ENCODE measurements around the gene SLC25A21. TPM values are rescaled to one million over a fixed set of nuclear protein-coding genes. Genes with fewer than 3 reads are reported as not detected.

SLC25A21 gene
- total RNA-seq, 1 experiment from 2014 or later = 7.1 TPM

DNA sequence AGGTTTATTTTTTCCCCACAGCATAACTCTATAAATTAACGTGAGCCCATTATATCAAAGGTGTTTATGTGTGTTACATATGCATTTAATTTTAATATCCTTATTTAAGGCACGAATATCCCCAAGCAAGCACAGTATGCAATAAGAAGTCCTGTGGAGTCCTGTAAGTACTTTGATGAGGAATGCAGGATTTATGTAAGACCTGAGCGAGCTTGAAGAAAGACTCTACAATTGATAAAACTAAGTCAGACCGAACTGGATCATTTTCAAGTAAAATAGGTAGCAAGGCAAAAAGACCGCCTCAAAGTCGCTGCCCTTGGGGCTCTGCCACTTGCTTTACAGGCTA, 755 bp downstream of the SLC25A21 start:
- H3K18ac ChIP-seq (ENCODE audit: insufficient read length, low read depth, low read length) = peak overlapping the region; percentile 93
- no peak overlapping the region for H2BK20ac ChIP-seq (ENCODE audit: low read depth, low read length, poor library complexity, severe bottlenecking)
- H3K4me2 ChIP-seq (ENCODE audit: insufficient read depth, insufficient read length, low read length) = peak overlapping the region; percentile 34
- H3K27me3 ChIP-seq (ENCODE audit: insufficient read depth, low read length) = no peaks in the 10 kb centered on the region
- H3K4me1 ChIP-seq (ENCODE audit: insufficient read depth, low read length) = peaks cover 17% of the 10 kb centered on the region; the same call in 1 of the 2 replicates
- no peaks in the 10 kb centered on the region for H3K79me1 ChIP-seq (ENCODE audit: insufficient read depth, low read depth, low read length, poor library complexity, severe bottlenecking)
- H2BK5ac ChIP-seq (ENCODE audit: insufficient read length, low read length) = no peak overlapping the region
- H3K79me2 ChIP-seq (ENCODE audit: insufficient read depth, low read length) = no peaks in the 10 kb centered on the region
- H2BK15ac ChIP-seq (ENCODE audit: low read depth, low read length) = no peak overlapping the region
- peak overlapping the region; percentile 63 for H2BK120ac ChIP-seq (ENCODE audit: low read depth, low read length, poor library complexity, severe bottlenecking)
- H3K9me3 Mint-ChIP-seq = no peaks in the 10 kb centered on the region; a peak in 1 of 5 replicates
- H3K27ac ChIP-seq (ENCODE audit: insufficient read length, low read depth, low read length) = peak overlapping the region; percentile 31
- no peak overlapping the region for H2AFZ ChIP-seq (ENCODE audit: low read length)
- no peak overlapping the region for H2BK12ac ChIP-seq (ENCODE audit: insufficient read length, low read depth, low read length)
- H3K27me3 Mint-ChIP-seq (ENCODE audit: low read depth) = no peaks in the 10 kb centered on the region
- no CpG with 5 or more reads among the region's 6 CpGs for WGBS (ENCODE audit: extremely low coverage, insufficient read length, low lambda C conversion rate)
- no peaks in the 10 kb centered on the region for H3K9me3 ChIP-seq (ENCODE audit: control insufficient read depth, low read depth, low read length)
- peak overlapping the region; percentile 99 for H3K27ac Mint-ChIP-seq
- peaks cover 39 to 55% of the 10 kb centered on the region in 2 experiments for H3K4me1 Mint-ChIP-seq
- peaks cover 6% of the 10 kb centered on the region for H3K23me2 ChIP-seq (ENCODE audit: insufficient read length, low read depth, low read length, poor library complexity, severe bottlenecking)
- peak overlapping the region; percentile 93; the same call in 1 of the 2 replicates for H3K14ac ChIP-seq (ENCODE audit: insufficient read depth, low read length)
- H3K36me3 Mint-ChIP-seq (ENCODE audit: insufficient read depth in 1 of 3, low read depth in 3 of 3) = peaks cover 0 to 1% (median 0%) of the 10 kb centered on the region in 3 experiments; a peak in 1 of 7 replicates
- H4K20me1 ChIP-seq (ENCODE audit: control insufficient read depth, insufficient read depth, insufficient read length) = no peaks in the 10 kb centered on the region
- peak overlapping the region; percentile 85 to 95 for H3K4me3 Mint-ChIP-seq
- no peak overlapping the region for H4K5ac ChIP-seq (ENCODE audit: insufficient read length, low read depth, low read length)
- TF ChIP-seq, protein P1, sequence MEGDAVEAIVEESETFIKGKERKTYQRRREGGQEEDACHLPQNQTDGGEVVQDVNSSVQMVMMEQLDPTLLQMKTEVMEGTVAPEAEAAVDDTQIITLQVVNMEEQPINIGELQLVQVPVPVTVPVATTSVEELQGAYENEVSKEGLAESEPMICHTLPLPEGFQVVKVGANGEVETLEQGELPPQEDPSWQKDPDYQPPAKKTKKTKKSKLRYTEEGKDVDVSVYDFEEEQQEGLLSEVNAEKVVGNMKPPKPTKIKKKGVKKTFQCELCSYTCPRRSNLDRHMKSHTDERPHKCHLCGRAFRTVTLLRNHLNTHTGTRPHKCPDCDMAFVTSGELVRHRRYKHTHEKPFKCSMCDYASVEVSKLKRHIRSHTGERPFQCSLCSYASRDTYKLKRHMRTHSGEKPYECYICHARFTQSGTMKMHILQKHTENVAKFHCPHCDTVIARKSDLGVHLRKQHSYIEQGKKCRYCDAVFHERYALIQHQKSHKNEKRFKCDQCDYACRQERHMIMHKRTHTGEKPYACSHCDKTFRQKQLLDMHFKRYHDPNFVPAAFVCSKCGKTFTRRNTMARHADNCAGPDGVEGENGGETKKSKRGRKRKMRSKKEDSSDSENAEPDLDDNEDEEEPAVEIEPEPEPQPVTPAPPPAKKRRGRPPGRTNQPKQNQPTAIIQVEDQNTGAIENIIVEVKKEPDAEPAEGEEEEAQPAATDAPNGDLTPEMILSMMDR (conservative IDR thresholded peaks at IDR 0.05) = no peak
- H4K91ac ChIP-seq (ENCODE audit: insufficient read length, low read depth, low read length) = no peak overlapping the region
- H3K4ac ChIP-seq (ENCODE audit: low read depth, low read length) = no peak overlapping the region
- H3K23ac ChIP-seq (ENCODE audit: insufficient read length, low read depth, low read length) = no peak overlapping the region
- no peak overlapping the region for H3K56ac ChIP-seq (ENCODE audit: insufficient read length, low read depth, low read length)
- H3K9ac ChIP-seq (ENCODE audit: extremely low read depth, insufficient read length, low read length) = peak overlapping the region; percentile 86
- no peak overlapping the region for H4K8ac ChIP-seq (replicated peaks; ENCODE audit: insufficient read length, low read depth, low read length)
- DNase-seq = no peak
- H2AK5ac ChIP-seq (ENCODE audit: insufficient read length, low read length) = no peak overlapping the region
- no peak overlapping the region for H3T11ph ChIP-seq (ENCODE audit: low read length)

All from H9 (cell line).